NCI-H146 treated with DMSO at 0.1 percent for 48 hours (cell line): Measurements from ENCODE around the gene MSRB1.
"Not testable (repeated sequence)": the region's sequence is repeated elsewhere in the genome, so short reads cannot be mapped to it uniquely, and the experiment has no call there.

ENCODE experiments used
- DNase-seq: peaks from one replicate; lab custom pipeline; 2025; ENCODE audit not compliant: unreplicated experiment; lab: John Stamatoyannopoulos, UW

Gene MSRB1

GRCh38 chr16:1962161-1963153 lies 19.5 kb upstream of the MSRB1 start:
- DNase-seq: not testable (repeated sequence)

- peak; percentile 6 for DNase-seq
These were observed 18.7 kb upstream of the MSRB1 start for GRCh38 chr16:1961651-1962067.

- DNase-seq: no peak
These were observed 17.9 kb upstream of the MSRB1 start for GRCh38 chr16:1960665-1961630.

DNA sequence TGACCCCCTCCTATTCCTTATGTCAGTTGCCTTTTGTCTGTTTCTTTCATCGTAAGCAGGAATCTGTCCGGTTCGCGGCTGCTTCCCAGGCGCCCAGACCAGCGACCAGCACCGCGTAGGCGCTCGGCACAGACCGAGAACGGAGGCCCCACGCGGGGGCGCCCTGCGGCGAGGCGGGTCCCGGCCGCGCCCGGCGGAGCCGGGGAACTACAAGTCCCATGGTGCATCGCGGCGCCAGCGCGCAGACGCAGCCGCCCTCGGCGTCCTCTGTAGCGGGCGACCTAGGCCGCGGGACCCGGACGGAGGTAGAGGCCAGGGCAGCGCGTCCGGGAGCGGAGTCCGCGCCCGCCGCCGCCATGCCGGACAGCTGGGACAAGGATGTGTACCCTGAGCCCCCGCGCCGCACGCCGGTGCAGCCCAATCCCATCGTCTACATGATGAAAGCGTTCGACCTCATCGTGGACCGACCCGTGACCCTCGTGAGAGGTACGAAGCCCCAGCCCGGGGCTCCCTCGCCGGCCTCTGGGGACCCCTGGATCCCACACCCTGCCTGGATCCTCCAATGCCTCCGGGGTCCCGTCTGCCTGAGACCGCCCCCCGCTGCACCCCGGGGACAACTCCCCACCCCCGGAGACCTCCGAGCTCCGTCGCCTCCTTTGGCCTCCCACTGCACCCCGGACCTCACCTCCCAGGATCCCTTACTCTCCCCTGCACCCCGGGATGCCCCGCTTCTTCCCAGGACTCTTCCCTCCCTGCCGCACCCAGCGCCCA lies 16.5 kb upstream of the MSRB1 start, which contains the start of gene NDUFB10:
Gene NDUFB10, plus strand, starts transcription at position 270 of the 771 bp plus-strand sequence. Its CDS starts 87 bp downstream, at position 357.
- DNase-seq: peak; percentile 62

- DNase-seq: no peak
These were observed 15.8 kb upstream of the MSRB1 start for GRCh38 chr16:1958715-1959268.

GRCh38 chr16:1958143-1958491 lies 15.1 kb upstream of the MSRB1 start:
- not testable (repeated sequence) for DNase-seq

DNA sequence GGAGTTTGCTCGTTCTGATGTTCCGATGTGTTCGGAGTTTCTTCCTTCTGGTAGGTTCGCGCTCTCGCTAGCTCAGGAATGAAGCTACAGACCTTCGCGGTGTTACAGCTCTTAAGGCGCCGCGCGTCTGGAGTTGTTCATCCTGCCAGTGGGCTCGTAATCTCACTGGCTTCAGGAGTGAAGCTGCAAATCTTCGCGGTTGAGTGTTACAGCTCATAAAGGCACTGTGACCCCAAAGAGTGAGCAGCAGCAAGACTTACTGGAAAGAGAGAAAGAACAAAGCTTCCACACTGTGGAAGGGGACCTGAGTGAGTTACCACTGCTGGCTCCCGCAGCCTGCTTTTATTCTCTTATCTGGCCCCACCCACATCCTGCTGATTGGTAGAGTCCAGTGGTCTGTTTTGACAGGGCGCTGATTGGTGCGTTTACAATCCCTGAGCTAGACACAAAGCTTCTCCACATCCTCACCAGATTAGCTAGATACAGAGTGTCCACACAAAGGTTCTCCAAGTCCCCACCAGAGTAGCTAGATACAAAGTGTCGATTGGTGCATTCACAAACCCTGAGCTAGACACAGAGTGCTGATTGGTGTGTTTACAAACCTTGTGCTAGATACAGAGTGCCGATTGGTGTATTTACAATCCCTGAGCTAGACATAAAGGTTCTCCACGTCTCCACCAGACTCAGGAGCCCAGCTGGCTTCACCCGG lies 14.6 kb upstream of the MSRB1 start:
- DNase-seq: not testable (repeated sequence)

- DNase-seq: no peak
These were observed 10.7 kb upstream of the MSRB1 start for GRCh38 chr16:1953734-1954133.

GRCh38 chr16:1950559-1950958 lies 7.6 kb upstream of the MSRB1 start:
- DNase-seq: no peak

- DNase-seq: no peak
These were observed 7.0 kb upstream of the MSRB1 start for GRCh38 chr16:1950047-1950446.

GRCh38 chr16:1949507-1949906 lies 6.5 kb upstream of the MSRB1 start:
- DNase-seq: no peak

GRCh38 chr16:1947369-1947670 lies 4.3 kb upstream of the MSRB1 start:
- no peak for DNase-seq

DNA sequence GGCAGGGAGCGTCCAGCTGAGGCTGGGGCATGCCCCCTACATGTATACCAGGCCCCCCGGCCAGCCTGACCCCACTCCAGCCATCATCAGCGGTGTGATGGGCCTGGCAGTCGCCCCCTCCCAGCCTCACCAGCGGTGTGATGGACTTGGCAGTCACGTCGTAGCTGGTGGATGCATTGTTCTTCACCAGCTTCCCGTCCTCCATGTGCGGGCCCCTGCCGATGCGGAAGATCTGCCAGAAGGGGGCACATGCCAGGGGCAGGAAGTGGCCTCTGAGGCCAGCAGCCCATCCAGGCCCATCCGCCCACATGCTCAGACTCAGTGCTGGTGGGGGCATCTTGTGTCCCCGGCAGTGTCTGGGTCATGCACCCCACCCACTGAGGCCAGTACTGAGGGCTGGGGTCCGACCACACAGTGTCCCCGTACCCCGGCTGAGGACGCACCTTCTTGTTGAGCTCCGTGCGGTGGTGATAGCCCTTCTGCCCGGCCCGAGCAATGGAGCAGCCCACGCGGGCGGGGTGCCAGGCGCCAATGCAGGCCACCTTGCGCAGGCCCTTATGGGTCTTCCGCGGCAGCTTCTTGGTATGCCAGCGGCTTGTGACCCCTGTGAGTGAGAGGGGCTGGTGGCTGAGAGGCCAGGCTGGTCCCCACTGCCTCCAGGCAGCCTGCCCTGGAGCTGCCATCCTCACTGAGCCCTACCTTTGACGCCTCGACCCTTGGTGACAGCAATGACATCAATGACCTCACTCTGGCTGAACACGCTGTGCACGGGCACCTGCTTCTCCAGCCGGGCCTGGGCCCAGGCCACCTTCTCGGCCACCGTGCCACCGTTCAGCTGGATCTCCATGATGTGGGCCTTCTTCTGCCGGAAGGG lies 3.7 kb upstream of the MSRB1 start:
- DNase-seq: no peak

- DNase-seq: no peak
These were observed 2.8 kb upstream of the MSRB1 start for GRCh38 chr16:1945559-1946391.

- DNase-seq: no peak
These were observed 1.7 kb upstream of the MSRB1 start for GRCh38 chr16:1944612-1945199.

GRCh38 chr16:1942047-1942809 lies 771 bp downstream of the MSRB1 start:
- DNase-seq: no peak
